ENCODE measurements around the gene KRTAP20-1. TPM values are rescaled to one million over a fixed set of nuclear protein-coding genes. Genes with fewer than 3 reads are reported as not detected.

The KRTAP20-1 gene
- total RNA-seq, 2 experiments from 2014 or later: not detected

Other genes starting within 250 kb of the KRTAP20-1 start
- not detected for gene KRTAP13-2, start 244.2 kb upstream of the KRTAP20-1 start, total RNA-seq
- gene KRTAP13-1, start 220.4 kb upstream of the KRTAP20-1 start, total RNA-seq: not detected
- not detected for gene KRTAP13-3, start 190.5 kb upstream of the KRTAP20-1 start, total RNA-seq
- not detected for gene KRTAP13-4, start 186.2 kb upstream of the KRTAP20-1 start, total RNA-seq
- gene KRTAP15-1, start 176.2 kb upstream of the KRTAP20-1 start, total RNA-seq: not detected
- gene KRTAP19-1, start 136.1 kb upstream of the KRTAP20-1 start, total RNA-seq: not detected
- gene KRTAP19-2, start 129.0 kb upstream of the KRTAP20-1 start, total RNA-seq: not detected
- not detected for gene KRTAP19-3, start 124.4 kb upstream of the KRTAP20-1 start, total RNA-seq
- gene KRTAP19-4, start 119.3 kb upstream of the KRTAP20-1 start, total RNA-seq: not detected
- gene KRTAP19-5, start 114.3 kb upstream of the KRTAP20-1 start, total RNA-seq: not detected
- not detected for gene KRTAP19-6, start 74.6 kb upstream of the KRTAP20-1 start, total RNA-seq
- not detected for gene KRTAP19-7, start 55.1 kb upstream of the KRTAP20-1 start, total RNA-seq
- gene KRTAP22-2, start 26.0 kb upstream of the KRTAP20-1 start, total RNA-seq: not detected
- gene KRTAP6-3, start 24.0 kb upstream of the KRTAP20-1 start, total RNA-seq: not detected
- not detected for gene KRTAP6-2, start 17.5 kb upstream of the KRTAP20-1 start, total RNA-seq
- not detected for gene KRTAP22-1, start 15.3 kb upstream of the KRTAP20-1 start, total RNA-seq
- gene KRTAP6-1, start 2.5 kb upstream of the KRTAP20-1 start, total RNA-seq: not detected
- gene KRTAP20-4, start 4.2 kb downstream of the KRTAP20-1 start, total RNA-seq: not detected
- gene KRTAP20-2, start 18.8 kb downstream of the KRTAP20-1 start, total RNA-seq: not detected
- gene KRTAP20-3, start 26.4 kb downstream of the KRTAP20-1 start, total RNA-seq: not detected
- gene KRTAP21-3, start 102.4 kb downstream of the KRTAP20-1 start, total RNA-seq: not detected
- gene KRTAP21-2, start 130.8 kb downstream of the KRTAP20-1 start, total RNA-seq: not detected
- gene KRTAP21-1, start 139.0 kb downstream of the KRTAP20-1 start, total RNA-seq: not detected
- not detected for gene KRTAP8-1, start 196.8 kb downstream of the KRTAP20-1 start, total RNA-seq
- not detected for gene KRTAP7-1, start 213.3 kb downstream of the KRTAP20-1 start, total RNA-seq